HUDEP-2 (cell line): ENCODE measurements around the gene STAG1.
"Not testable (repeated sequence)": the region's sequence is repeated elsewhere in the genome, so short reads cannot be mapped to it uniquely, and the experiment has no call there.

Source experiments
- DNase-seq, 76 experiments: peaks; one replicate each; lab custom pipeline; 2025; ENCODE audit not compliant: unreplicated experiment in 76 of 76; lab: John Stamatoyannopoulos, UW

STAG1 gene

DNA sequence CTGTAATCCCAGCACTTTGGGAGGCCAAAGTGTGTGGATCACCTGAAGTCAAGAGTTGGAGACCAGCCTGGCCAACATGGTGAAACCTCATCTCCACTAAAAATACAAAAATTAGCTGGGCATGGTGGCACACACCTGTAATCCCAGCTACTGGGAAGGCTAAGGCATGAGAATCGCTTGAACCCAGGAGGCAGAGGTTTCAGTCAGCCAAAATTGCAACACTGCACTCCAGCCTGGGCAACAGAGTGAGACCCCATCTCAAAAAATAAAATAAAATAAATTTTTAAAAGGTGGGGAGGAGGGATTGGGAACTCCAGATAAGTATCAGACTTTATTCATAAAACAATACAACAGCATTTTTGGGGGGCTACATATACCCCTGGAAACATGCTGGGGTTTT lies 42.4 kb downstream of the STAG1 start:
- not testable (repeated sequence) for DNase-seq

DNA sequence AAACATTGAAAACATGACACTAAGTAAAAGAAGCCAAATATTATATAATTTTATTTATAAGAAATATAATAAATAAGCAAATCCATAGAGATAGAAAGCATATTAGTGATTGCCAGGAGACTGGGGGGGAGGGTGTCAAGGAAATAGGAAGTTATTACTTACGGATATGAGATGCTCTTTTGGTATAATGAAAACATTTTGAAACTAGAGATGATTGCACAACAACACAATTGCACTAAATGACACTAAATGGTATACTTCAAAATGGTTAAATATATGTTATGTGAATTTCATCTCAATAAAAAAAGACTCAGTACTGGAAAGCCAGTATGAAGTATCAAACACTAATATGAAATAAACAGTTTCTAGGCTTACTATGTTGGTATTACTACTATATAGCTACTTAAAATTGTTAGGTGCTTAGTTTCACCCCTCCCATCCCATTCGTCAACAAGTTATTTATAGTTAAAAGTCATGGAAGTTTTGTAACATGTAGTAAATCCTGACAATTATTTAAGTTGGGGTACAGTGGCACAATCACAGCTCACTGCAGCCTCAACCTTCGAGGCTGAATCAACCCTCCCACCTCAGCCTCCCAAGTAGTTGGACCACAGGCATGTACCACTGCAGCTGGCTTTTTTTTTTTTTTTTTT lies 43.7 kb downstream of the STAG1 start:
- DNase-seq, result no peak

DNA sequence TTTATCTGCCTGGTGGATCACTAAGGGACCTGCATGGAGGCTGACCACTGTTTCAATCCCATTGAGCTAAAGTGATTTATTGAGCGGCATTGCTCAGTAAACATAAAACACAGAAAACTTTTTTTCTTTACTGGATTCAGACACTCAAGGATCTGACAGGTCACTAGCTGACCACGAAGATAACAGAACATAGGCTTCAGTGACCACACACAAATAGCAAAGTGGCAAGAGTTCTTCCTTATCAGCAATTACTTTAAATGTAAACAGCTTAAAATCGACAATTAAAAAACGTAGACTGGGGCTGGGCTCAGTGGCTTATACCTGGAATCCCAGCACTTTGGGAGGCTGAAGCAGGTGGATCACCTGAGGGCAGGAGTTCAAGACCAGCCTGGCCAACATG lies 48.7 kb downstream of the STAG1 start:
- peak in 1 of 76 experiments; percentile 8 for DNase-seq

DNA sequence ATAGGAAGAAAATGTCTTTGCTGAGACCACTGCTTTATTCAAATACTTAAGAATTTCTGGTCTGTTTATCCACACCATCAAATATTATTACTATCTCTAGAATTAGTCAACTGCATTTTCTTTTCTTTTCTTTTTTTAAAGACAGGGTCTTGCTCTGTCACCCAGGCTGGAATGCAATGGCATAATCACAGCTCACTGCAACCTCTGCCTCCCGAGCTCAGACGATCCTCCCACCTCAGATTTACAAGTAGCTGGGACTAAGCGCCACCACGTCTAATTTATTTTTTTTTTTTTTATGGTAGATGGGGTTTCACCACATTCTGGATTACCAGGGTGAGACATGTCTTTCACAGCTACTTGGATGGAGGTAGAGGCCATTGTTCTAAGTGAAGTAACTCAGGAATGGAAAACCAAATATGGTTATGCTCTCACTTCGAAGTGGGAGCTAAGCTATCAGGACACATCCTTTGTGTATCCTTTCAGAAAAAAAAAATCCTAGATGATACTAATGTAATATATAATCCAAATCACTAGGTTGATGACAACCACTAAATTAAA lies 52.8 kb downstream of the STAG1 start:
- no peak for DNase-seq

DNA sequence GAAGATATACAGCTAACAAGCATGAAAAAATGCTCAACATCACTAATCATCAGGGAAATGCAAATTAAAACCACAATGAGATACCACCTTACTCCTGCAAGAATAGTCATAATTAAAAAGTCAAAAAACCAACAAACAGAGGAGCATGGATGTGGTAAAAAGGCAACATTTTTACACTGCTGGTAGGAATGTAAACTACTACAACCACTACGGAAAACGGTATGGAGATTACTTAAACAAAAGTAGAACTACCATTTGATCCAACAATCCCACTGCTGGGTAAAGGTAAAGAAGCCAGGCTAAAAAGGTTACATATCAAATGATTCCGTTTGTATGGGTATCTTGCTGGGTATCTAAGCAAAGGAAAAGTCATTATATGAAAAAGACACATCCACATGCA lies 53.8 kb downstream of the STAG1 start:
- DNase-seq, result no peak

DNA sequence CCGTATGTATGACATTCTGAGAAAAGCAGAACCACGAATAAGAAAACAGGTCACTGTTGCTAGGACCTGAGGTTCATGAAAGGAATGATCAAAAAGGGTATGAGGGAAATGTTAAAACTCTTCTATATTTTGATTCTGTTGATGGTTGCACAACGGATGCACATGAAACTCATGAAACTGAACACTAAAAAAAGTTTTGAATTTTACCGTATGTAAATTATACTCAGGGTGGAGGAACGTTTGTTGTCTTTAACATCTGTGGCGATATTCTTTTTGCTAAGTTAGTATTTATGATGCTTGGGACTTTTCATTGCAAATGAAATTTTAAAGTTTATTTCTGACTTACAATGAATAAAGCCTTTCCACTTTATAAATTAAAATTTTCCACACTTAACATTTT lies 55.4 kb downstream of the STAG1 start:
- DNase-seq, result no peak

DNA sequence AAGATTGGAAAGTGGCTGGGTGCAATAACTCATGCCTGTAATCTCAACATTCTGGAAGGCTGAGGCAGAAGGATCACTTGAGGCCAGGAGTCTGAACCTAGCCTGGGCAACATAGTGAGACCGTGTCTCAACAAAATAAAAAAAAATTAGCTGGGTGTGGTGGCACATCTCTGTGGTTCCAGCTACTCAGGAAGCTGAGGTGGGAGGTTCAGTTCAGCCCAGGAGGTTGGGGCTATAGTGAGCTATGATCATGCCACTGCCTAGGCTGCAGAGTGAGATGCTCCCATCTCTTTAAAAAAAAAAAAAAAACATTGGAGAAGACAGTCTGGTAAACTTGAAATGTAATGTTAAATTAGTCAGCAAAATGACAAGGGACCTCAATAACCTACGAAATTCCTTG lies 57.9 kb downstream of the STAG1 start:
- peak in 1 of 76 experiments; percentile 8 for DNase-seq

DNA sequence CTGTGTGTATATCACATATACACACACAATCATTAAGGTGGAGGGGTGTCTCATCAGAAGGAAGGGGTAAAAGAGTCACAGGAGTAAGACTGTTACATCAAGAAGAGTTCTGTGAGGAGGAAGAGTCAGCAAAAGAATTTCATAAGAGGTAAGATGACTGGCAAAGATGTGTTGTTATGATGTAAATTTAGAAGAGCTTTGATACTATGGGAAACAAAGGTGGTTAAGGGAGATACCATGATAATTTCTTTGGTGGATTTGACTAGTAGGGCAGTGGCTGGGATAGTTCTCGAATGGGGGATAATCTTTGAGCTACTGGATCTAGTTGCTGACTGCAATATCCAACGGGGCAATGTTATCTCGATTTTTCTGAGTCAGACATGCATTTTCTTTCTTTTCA lies 61.6 kb downstream of the STAG1 start:
- DNase-seq, result peak in 1 of 76 experiments; percentile 21

DNA sequence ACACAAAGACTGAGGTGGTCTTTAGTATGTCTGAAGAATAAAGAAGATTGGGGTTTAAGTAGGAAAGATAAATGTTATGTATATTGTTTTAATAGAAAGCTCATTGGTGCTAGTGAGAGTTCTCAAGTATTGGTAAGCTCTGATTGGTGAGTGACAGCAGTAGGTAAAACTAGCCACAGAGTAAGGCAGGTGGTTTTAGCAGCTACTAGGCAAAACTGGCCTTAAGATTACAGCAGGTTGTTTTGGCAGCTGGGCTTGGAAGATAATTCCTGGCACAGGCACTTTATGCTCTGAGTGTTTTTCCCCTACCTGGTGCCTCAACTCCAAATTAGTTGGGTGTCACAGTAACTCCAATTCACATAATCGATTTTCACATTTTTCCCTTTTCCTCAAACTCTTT lies 66.3 kb downstream of the STAG1 start:
- DNase-seq, result peak in 1 of 76 experiments; percentile 5

DNA sequence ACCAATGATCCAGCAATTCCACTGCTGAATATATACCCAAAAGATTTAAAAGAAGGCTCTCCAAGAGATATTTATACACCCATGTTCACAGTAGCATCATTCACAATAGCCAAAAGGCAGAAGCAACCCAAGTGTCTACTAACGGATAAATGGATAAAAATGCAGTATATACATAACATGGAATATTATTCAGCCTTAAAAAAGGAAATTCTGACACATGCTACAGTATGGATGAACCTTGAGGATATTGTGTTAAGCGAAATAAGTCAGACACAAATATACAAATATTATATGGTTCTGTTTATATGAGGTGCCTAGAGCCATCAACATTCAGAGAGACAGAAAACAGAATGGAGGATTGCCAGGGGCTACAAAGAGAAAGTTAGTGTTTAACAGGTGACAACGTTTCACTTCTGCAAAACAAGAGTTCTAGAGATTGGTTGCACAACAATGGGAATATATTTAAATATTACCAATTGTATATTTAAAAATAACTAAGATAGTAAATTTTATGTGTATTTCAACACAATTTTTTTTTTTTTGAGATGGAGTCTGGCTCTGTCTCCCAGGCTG lies 69.4 kb downstream of the STAG1 start:
- no peak for DNase-seq

DNA sequence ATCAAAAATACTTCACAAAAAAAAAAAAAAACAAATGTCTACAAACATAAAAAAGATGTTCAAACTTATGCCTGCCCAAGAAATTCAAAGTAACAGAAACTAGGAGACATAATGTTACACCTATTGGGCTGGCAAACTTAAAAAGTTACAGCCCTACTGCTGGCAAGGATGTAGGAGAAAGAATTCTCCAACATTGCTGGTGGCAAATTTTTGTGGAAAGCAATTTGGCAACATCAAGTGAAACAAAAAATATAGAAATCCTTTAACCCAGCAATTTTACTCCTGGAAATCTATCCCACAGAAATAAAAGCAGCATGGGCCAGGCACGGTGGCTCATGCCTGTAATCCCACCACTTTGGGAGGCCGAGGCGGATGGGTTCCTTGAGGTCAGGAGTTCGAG lies 73.2 kb downstream of the STAG1 start:
- DNase-seq, result no peak

DNA sequence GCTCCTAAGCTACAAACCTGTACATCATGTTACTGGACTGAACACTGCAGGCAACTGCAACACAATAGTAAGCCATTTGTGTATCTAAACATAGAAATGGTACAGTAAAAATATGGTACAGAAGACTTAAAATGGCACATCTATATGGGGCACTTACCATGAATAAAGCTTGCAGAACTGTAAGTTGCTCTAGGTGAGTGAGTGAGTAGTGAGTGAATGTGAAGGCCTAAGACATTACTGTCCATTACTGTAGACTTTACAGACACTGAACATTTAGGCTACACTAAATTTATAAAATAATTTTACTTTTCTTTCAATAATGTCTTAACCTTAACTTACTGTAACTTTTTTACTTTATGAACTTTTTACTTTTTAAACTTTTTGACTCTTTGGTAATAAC lies 76.2 kb downstream of the STAG1 start:
- DNase-seq, result no peak

DNA sequence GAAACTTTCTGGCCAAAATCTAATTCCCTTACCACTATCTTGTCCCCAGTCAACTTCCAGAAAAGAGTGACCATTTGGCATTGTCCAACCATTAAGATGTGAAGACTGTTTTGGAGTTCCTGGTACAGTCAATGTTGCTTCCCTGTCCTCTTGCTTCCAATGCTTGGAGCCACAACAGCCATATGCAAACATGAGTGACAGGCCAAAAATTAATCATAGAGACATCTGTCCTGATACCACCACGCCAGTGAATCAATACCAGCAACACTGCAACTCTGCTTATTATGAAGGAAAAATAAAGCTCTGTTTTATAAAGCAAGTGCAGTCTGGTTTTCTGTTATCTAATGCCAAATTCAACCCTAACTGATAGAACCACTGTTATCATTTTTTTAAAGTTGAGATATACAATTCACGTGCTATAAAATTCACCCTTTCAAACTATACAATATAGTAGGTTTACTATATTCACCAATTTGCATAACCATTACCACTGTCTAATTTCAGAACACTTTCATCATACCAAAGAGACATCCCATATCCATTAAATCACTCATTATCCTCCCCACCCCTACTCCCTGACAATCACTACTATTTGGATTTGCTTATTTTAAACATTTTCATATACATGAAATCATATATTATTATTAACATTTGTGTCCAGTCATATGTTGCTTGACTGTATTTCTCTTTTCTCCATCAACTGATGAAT lies 76.9 kb downstream of the STAG1 start:
- no peak for DNase-seq

DNA sequence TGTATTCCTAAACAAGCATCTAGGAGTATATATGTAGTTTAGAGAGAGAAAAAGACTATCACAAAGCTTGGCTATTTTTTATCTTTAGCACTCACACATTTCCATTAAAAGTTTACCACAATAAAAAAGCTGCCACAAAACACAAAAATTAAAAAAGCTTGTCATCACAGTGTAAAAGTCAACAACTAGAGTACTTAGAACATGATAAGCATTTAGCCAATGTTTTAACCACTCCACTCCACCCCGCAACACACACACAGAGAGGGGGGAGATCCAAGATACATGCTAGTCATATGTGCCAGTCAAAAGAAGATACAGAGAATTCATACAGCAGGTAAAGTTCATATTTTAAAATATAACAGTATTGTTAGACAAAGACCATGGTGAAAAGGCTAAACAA lies 79.7 kb downstream of the STAG1 start:
- peak in 10 of 76 experiments; percentile 1 to 23 (median 6) for DNase-seq

DNA sequence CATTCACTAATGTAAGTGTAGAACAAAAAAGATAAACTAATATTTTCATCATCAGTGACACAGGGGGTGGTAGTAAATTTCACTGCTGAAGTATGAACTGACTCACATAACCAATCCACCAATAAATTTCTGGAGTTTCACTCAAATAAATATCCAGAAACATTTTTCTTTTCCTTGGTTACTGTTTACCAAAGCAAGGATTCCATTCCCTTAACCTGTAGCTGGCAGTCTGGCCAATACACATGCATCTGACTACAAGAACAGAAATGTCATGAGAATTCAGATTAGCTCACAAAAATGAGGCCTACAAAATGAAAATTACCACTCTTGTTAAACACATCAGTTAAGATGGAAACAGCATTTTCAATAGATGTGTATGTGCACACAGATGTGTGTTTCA lies 80.3 kb downstream of the STAG1 start:
- no peak for DNase-seq

DNA sequence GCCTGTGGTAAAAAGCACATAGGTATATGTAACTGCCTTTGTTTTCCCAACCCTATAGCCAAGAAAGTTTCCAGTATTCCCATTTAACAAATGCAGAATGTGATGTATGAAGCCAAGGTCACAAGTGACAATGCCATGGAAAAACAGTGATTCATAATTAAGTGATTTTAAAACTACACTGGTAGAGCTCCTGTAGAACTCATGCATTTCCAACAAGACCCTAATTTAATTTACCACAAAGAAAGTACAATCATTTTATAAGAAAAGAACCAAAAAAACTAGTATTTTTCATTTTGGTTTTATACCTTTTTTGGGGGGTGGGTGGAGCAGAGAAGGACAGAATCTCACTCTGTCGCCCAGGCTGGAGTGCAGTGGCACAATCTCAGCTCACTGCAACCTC lies 82.0 kb downstream of the STAG1 start:
- DNase-seq, result no peak

DNA sequence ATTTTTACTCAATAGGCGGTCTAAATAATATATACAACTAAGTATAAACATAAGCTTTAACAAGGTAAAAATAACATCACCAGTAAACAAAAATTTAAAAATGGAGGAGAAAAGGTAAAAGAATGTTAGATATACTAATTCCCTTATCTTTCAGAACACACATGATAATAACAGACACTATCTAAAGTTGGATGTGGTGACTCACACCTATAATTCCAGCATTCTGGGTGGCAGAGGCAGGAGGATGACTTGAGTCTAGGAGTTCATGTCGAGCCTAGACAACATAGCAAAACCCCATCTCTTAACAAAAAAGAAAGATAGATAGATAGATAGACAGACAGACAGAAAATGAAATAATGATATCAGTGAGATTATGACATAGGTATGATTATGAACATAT lies 85.1 kb downstream of the STAG1 start:
- peak in 21 of 76 experiments; percentile 1 to 44 (median 12) for DNase-seq

DNA sequence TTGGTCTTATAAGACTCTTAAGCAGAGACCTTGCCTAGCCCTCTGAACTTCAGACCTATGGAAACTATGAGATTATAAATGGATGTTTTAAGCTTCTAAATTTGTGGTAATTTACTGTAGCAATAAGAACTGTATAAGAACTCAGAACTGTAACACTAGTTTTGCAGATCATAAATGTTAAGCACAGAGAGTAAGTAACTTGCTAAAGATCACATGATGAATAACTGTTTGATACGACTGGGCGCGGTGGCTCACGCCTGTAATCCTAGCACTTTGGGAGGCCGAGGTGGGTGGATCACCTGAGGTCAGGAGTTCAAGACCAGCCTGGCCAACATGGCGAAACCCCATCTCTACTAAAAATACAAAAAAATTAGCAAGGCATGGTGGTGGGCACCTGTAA lies 85.9 kb downstream of the STAG1 start:
- not testable (repeated sequence) for DNase-seq

DNA sequence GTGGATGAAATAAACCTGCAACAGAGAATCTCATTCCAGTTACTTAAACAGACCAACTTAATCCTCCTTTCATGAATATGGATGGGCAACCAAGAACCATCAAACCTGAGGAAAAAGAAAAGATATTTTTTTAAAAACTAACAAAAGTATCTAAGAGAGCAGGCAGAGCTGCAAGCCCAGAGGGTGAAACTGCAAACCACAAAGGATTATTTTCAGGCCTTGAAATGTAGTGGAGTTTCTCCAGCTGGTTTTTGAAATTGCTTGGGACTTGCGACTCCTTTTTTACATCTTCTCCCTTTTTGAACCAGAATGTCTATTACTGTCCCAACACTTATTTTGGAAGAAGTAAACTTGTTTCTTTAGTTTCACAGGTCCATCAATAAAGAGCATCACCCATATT lies 87.4 kb downstream of the STAG1 start:
- no peak for DNase-seq

DNA sequence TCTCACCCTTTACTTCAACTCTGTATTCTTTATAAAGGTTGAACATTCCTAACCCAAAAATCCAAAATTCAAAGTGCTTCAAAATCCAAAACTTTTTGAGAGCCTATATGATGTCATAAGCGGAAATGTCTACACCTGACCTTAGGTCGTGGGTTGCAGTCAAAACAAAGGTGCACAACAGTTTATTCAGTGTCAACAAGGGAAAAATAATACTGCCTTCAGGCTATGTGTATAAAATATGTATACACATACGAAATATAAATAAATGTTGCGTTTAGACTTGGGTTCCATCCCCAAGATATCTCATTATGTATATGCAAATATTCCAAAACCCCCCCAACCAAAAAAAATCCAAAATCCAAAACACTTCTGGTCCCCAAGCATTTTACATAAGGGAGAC lies 90.9 kb downstream of the STAG1 start:
- no peak for DNase-seq

DNA sequence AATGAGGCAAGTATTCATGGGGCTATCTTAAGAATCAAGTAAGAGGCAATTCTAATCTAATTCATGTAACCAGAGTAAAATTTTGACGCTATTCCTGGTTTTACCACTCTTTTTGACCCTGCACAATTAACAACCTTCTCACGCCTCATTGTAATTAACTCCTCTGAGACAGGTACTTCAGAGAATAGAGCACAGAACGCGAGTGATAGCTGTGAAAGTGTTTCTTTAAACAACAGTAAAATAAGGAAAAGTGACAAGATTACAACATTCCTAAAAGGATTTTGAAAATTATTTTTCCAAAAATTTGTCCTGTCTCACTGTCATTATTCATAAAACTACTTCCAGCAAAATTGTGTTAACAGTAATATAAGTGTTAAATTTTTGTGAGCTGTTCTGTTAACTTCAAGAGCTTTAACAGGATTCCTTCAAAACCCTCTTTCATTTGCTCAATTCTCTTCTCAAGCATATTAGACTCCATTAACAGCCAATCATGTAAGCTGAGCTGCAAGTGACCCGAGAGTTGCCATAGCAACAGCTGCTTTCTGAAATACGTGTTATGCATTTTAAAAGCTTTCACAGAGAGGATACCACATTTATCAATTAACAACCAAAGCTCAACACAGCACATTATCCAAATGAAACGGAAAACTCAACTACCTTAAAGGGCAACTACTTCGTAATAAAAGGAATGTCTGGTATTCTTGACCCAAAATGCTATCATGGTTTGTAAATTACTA lies 93.1 kb downstream of the STAG1 start:
- DNase-seq, result no peak
